Neural crest cell (in vitro differentiated cells): ENCODE data around the gene DLGAP4. TPM values are rescaled to one million over a fixed set of nuclear protein-coding genes. Genes with fewer than 3 reads are reported as not detected.

ENCODE experiments used
- DNase-seq: peaks from one replicate; pipeline ENCODE4 v3.0.0; 2021; ENCODE audit warnings: low read depth, mixed read lengths, low spot score
- H3K27ac Mint-ChIP-seq: one replicate; pipeline ENCODE4 v1.8.0; 2021; ENCODE audit warnings: mild to moderate bottlenecking, mixed read lengths; ENCODE audit not compliant: unreplicated experiment
- H3K27me3 Mint-ChIP-seq: 2 replicates; pipeline ENCODE4 v1.8.0; 2021; ENCODE audit warnings: low read depth, mild to moderate bottlenecking, mixed read lengths
- H3K36me3 Mint-ChIP-seq: 2 replicates; pipeline ENCODE4 v1.8.0; 2021; ENCODE audit warnings: low read depth, mild to moderate bottlenecking, mixed read lengths
- H3K4me1 Mint-ChIP-seq: 2 replicates; pipeline ENCODE4 v1.8.0; 2021; ENCODE audit warnings: mixed read lengths
- H3K4me3 Mint-ChIP-seq: one replicate; pipeline ENCODE4 v1.8.0; 2021; ENCODE audit warnings: mild to moderate bottlenecking, mixed read lengths
- H3K9me3 Mint-ChIP-seq: 2 replicates; pipeline ENCODE4 v1.8.0; 2021; ENCODE audit warnings: mixed read lengths
- total RNA-seq: library from RNA; stranded (reverse); gene quantifications from 2 replicates; pipeline ENCODE4 v1.2.1, GENCODE V29; 2021
- TF ChIP-seq, protein P1 (sequence below): fragments of 200-600 bp; sonication (generic); conservative IDR thresholded peaks from 2 replicates; pipeline ENCODE4 v1.5.0; 2021; ENCODE audit warnings: antibody characterized with exemption, mild to moderate bottlenecking

DLGAP4 gene
- total RNA-seq, 1 donor from 2014 or later: 95.6 TPM

DNA sequence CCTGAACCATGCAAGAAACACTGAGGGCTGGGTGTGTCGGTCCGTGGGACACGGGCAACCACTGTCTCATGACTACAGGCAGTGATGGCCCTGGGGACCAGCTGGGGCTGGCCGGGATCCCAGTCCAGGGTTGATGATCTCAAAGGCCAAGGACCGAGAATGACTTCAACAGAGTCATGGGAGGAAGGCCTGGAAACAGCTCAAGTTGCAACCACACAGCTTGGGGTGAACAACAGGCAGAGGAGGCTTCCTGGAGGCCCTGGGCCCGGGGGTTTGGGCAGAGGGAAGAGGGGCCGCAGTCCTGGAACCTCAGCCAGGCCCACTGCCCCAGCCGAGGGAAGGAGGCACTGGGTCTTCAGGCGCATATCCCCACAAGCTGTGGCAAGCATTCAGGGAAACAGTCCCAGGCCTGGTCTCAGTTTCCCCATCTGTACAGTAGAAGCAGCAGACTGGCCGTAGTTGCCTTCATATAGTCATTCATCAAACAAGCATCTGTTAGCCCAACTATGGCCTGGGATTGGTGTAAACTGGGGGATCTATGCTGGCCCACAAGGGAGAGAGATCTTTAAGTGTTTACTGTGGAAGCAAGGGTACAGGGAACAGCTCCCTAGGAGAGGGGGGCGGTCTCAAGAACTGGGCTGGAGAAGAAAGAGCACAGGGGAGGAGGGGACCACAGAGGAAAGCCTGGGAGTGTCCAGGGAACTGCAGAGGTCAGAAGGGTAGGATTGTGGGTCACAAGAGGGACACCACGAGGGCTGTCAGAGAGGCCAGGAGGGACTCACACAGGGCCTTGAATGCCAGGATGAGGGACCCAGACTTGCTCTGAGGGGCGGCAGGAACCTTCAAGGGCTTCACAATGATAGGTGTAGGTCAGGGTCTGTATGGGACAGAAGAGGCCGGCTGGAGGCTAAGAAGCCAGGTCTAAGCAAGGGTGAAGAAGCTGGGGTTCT is 237.3 kb downstream of the DLGAP4 start:
- Mint-ChIP-seq H3K4me3 (no peak overlapping the region), H3K36me3 (no peaks in the 10 kb centered on the region), H3K4me1 (peaks cover 10% of the 10 kb centered on the region), H3K27me3 (no peaks in the 10 kb centered on the region), H3K27ac (peak overlapping the region; percentile 10), H3K9me3 (no peaks in the 10 kb centered on the region)
- TF ChIP-seq, protein P1, sequence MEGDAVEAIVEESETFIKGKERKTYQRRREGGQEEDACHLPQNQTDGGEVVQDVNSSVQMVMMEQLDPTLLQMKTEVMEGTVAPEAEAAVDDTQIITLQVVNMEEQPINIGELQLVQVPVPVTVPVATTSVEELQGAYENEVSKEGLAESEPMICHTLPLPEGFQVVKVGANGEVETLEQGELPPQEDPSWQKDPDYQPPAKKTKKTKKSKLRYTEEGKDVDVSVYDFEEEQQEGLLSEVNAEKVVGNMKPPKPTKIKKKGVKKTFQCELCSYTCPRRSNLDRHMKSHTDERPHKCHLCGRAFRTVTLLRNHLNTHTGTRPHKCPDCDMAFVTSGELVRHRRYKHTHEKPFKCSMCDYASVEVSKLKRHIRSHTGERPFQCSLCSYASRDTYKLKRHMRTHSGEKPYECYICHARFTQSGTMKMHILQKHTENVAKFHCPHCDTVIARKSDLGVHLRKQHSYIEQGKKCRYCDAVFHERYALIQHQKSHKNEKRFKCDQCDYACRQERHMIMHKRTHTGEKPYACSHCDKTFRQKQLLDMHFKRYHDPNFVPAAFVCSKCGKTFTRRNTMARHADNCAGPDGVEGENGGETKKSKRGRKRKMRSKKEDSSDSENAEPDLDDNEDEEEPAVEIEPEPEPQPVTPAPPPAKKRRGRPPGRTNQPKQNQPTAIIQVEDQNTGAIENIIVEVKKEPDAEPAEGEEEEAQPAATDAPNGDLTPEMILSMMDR: no peak
- no peak for DNase-seq

DNA sequence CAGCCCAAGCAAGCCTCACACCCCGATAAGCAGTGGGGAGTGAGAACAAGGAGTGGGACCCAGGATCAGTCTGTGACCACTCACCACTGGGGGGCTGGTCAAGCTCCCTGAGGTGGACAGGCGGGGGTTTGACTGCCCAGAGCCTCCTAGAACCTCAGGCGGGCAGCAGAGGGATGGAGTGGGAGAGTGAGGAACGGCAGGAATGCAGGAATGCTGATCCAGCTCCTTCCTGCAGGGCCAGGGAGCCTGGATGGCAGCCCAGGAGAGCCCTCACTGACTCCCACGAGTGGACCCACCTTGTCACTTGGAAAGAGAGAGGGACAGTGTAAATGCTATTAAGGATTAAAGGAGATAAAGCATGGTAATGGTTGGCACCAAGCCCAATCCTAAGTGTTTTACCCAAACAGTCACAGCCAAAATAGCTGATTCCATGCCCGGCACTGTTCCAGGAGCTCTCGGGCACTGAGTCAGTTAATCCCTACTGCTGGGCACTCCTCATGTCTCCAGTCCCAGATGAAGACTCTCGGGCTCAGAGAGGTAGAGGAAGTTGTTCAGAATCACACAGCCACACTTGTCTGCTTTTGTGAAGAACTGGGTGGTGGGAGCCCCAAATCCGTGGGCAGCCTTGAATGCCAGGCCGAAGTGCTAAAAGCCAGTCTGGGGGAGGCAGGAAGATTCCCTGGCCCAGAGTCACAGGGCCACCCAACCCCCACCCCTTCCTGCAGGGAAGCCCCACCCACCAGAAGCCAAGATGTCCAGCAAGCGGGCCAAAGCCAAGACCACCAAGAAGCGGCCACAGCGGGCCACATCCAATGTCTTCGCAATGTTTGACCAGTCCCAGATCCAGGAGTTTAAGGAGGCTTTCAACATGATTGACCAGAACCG is 238.2 kb downstream of the DLGAP4 start:
- H3K9me3 Mint-ChIP-seq: no peaks in the 10 kb centered on the region
- no peaks in the 10 kb centered on the region for H3K36me3 Mint-ChIP-seq
- H3K4me1 Mint-ChIP-seq: peaks cover 8% of the 10 kb centered on the region
- H3K27me3 Mint-ChIP-seq: no peaks in the 10 kb centered on the region
- H3K27ac Mint-ChIP-seq: no peak overlapping the region
- TF ChIP-seq, protein P1: no peak
- DNase-seq: no peak
- H3K4me3 Mint-ChIP-seq: no peak overlapping the region

DNA sequence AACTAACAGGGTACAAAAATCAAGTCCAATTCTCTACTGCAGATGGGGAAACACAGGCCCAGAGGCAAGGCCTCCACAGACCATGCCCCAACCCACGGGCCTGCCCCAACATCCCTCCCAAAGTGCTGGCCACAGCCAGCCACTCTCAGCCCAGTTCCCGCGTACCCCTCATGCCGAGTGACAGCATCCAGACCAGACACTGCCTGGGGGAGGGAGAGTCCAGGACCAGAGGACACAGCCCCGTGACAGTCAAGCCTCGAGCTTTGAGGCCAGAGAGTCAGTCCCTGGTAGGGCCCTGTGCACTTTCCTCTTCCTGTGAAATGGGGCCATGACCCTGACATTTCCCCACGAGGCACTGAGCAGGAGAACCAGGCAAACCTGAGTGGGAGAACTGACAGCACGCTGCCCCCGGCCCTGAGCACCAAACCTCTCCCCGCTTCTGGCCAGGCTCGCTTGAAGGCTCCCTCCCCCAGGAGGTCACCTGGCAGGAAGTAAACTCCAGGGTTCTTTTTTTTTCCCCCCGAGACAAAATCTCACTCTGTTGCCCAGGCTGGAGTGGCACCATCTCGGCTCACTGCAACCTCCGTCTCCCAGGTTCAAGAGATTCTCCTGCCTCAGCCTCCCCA is 240.1 kb downstream of the DLGAP4 start:
- no peaks in the 10 kb centered on the region for H3K36me3 Mint-ChIP-seq
- H3K27me3 Mint-ChIP-seq: no peaks in the 10 kb centered on the region
- peaks cover 5% of the 10 kb centered on the region for H3K4me1 Mint-ChIP-seq
- no peak overlapping the region for H3K27ac Mint-ChIP-seq
- H3K4me3 Mint-ChIP-seq: no peak overlapping the region
- no peaks in the 10 kb centered on the region for H3K9me3 Mint-ChIP-seq
- TF ChIP-seq, protein P1: no peak
- no peak for DNase-seq

DNA sequence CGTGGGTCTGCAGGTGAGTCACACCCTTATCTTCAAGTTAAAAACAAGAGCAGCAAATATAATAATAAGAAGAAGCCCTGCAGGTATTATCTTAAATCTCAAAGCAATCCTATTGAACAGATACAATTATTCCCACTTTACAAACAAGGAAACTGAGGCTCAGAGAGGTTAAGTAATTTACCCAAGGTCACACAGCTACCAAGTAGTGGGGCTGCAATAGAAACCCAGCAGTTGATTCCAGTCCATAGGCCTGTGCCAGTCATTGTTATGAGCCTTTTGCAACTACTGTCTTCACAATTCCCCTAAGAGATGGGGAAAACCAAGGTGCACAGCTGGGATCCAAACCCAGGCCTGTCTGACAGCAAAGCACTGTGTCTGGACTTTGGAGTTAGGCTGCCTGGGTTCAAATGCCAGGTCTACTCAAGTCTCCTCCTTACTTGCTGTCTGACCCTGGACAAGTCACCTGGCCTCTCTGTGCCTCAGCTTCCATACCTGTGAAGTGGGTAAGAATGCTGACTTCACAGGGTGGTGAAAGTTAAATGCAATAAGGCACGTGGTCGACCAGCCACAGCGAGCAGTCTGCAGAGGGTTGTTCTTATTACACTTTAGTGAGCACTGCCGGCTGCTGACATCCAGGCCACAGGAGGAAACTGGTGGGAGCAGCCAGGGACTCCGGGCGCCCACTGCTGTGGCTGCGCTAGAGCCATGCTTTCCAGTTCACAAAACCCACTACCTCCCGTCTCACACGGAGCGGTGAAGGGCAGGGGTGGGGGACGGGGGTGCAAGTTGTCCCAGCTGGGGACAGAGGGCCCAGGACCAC is 241.3 kb downstream of the DLGAP4 start:
- Mint-ChIP-seq H3K9me3 (no peaks in the 10 kb centered on the region), H3K27ac (peak overlapping the region; percentile 27), H3K36me3 (no peaks in the 10 kb centered on the region), H3K27me3 (no peaks in the 10 kb centered on the region), H3K4me3 (no peak overlapping the region), H3K4me1 (peaks cover 5% of the 10 kb centered on the region)
- TF ChIP-seq, protein P1: no peak
- no peak for DNase-seq

DNA sequence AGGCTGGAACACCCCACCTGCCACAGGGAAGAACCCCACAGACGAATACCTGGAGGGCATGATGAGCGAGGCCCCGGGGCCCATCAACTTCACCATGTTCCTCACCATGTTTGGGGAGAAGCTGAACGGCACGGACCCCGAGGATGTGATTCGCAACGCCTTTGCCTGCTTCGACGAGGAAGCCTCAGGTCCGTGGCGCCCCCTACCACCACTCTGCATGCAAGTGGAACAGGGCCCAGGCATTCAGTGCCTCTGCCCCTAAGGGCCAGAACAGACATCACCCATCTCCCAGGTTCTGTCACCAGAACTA is 241.8 kb downstream of the DLGAP4 start:
- TF ChIP-seq, protein P1: no peak
- Mint-ChIP-seq H3K27ac (no peak overlapping the region), H3K4me1 (peaks cover 5% of the 10 kb centered on the region), H3K4me3 (no peak overlapping the region), H3K9me3 (no peaks in the 10 kb centered on the region), H3K36me3 (no peaks in the 10 kb centered on the region), H3K27me3 (no peaks in the 10 kb centered on the region)
- DNase-seq: peak; percentile 34
